ENCODE results near the gene EQTN.
"Not testable (repeated sequence)": the region's sequence is repeated elsewhere in the genome, so short reads cannot be mapped to it uniquely, and the experiment has no call there.

EQTN gene

DNA sequence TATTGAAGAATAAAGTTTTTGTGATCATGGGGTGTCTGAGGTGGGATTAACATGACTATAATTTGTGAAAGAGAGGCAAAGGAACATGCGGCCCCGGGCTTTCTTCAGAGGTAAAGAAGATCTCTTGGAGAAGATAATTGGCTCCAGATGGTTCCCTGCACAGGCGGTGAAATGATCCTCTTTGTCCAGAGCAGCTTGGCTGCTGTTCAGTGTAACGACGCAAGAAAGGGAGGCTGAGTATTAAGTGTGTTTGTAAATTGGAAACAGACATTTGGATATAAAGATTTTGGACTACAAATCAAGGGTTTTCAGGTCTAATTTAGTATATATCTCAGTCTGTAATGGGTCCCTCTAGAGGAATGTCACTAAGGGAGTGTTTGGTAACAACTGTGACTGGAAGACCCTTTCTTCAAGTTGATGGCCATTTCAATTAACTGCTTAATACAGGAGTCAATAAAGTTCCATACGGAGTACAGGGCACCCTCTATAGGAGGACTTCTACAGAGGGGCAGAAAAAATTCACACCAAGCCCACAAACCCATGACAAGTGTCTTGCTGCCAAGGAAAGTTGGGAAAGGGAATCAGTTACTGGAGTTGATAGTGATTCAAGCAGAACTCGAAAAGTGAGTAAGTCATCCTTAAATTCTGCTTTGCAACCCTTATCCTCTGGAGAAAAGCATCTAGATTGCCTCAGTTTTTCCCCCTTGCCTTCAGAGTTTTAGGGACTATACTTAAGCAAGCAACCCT is 4.1 kb downstream of the EQTN start:
- DNase-seq: no peak

DNA sequence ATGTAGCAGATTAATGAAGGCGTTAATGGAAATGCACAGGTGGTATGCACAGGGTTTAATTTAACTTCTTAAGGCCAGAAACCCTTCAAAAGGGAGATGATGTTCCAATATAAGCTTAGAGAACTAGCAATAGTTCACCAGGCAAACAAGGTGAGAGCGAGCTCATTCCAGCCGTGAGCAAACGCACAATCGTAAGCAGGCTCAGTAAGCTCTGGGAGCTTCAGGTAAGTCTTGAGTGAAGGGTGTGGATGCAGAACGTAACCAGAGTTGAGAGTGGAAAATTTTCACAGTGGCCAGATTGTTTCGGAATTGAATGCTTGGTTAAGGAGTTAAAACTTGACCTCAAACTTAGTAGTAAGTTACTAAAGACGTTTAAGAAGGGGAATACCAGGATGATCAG is 5.7 kb downstream of the EQTN start:
- no peak for DNase-seq

DNA sequence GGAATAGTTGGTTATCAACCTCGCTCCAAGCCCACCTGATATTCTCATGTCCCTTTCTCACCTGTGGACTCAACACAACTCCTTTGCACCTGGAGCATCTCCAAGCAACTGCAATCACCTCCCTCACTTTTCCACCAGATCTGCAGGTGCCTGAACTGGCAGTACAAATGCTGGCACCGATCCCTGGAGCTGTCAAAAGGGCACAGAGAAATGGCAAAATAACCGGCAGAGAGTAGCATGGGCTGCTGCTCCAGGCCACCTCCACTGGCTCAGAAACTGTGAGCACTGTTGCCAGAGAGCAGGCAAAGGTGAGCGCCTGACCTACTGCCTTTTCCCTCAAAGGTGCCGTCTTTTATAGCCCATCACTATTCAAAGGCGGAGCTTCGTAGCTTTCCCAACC is 14.7 kb downstream of the EQTN start:
- DNase-seq: no peak

DNA sequence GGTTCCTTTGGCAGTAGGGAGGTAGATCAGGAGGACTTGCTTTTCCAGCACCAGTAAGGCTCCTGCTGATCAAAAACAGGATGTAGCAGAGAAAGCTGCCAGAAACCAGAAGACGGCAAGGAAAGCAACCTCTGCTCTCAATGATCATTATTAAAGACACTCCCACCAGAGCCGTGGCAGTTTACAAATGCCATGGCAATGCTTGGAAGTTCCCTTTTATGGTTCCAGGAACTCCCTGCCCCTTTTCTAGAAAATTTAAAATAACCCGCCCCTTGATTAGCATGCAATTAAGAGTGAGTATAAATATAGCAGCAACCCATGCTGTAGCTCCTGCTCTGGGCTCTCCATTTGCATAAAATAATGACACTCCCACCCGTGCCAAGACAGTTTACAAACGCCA is 16.1 kb downstream of the EQTN start:
- DNase-seq: no peak

DNA sequence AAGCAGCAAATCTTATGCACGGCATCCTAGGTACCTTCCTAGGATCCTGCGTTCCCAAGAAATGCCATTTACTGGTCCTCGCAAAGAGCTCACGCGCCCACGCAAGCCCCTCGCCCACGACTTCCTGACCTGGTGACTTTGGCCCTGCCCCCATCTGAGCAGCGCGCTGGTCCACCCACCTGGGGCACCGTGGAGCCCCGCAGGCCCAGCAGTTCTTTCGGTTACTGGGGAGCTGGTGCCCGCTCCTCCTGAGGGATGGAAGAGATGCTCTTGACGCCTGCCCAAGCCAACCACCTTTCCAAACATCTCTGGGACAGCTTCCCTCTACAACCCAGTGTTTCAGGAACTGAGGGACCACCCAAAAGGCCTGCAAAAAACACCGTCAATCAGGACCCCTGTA is 16.7 kb downstream of the EQTN start:
- no peak for DNase-seq

DNA sequence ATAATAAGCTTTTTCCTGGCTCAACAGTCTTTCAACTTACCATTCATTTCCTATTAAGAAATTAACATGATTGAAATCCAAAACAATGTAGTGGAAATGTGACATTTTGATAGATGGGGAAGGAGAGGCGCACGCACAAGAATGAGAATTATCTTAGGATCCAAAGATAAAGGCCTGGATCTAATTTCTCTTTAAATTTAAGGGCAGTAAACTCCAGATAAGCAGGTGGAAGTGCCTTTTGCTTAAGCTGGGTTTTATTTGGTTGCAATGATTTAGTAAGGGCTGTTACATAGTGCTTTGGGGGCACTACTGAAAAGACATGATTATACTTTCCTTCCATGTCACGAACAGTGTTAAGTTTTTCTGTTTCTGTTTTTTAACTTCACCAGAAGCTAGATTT is 17.3 kb downstream of the EQTN start:
- no peak for DNase-seq

DNA sequence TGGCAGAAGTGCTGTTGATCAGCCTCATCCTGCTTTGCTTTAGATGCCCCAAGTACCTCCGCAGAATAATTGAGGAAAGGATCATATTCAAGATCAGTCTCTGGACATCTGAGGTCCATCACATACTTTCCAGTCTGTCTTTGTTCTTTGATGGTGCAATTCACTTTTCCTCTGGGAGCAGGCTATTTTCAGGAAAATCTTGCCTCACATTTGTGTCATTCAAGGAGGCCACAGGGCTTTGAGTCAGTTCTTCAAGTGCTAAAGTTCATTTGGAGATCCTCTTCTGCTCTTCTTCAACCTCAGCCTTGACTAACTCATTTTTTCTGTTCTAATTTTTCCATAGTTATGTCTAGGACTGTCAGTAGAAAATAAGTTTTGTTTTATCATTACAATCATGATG is 18.6 kb downstream of the EQTN start:
- DNase-seq: no peak

DNA sequence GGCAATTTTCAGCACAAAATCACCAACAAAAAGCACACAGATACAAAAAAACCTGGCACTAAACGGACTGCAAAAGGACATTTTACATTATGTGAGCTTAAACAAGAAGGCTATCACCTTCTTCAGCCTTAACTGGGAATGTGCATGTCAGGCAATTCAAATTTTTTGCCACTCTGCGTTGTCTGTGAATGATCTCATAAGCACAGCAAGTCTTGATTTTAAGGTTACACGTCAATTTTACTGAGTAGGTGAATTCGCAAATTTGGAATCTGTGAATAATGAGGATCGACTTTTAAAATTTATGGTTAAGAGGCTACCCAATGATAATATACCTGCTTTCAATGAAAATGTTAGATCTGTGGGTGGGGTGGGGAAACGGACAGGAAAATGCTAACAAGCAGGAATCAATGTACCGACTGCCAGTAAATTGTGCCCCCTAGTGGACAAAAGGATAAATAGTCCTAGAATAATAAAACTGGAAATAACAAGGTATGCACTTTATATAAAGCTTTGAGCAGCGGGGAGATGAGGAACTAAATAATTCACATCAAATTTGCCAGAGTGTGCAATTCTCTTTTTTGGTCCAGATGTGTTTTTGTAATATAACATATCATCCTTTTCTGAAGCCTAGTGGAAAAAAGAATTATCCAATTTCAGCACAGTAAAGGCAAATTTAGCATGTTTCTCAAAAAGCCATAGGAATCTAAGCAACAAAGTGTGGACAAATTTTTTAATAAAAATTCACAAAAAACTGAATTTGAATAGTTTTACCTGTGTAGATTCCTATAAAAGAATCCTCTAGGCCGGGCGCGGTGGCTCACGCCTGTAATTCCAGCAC is 20.5 kb downstream of the EQTN start:
- peak; percentile 76 for DNase-seq

DNA sequence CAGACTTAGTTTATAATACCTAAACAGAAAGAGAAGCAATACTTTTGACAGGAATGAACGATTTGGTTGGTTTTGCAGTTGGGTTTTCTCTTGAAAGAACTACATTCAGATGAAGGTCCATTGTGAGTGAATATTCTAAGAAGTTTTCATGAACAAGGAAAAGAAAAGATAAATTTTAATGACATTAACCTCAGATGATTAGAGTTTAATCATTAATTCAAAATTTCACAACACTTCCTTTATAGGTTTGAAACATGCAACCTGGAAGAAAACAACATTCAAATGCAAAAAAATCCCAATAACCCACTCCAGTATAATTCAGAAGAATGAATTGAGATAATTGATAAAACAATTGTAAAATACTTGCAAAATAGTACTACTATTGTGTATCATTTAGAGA is 23.8 kb downstream of the EQTN start:
- no peak for DNase-seq

DNA sequence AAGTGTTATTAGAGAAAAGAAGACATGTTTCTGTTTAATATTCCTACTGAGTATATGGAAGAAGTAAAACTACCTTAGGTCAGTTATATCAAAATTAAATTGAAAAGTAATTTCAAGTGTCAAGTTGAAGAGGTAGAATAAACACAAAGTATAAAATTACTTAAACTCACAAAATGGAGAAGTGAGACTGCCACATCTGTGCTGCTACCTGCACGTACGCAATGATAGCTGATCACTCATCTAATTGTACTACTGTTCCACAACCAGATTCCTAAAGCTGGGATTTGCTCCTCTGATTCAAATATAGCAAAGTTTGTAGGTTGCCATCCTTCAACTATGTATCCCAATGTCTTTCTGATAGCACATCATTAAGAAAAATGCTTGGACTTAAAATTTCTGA is 24.8 kb downstream of the EQTN start:
- DNase-seq: no peak

DNA sequence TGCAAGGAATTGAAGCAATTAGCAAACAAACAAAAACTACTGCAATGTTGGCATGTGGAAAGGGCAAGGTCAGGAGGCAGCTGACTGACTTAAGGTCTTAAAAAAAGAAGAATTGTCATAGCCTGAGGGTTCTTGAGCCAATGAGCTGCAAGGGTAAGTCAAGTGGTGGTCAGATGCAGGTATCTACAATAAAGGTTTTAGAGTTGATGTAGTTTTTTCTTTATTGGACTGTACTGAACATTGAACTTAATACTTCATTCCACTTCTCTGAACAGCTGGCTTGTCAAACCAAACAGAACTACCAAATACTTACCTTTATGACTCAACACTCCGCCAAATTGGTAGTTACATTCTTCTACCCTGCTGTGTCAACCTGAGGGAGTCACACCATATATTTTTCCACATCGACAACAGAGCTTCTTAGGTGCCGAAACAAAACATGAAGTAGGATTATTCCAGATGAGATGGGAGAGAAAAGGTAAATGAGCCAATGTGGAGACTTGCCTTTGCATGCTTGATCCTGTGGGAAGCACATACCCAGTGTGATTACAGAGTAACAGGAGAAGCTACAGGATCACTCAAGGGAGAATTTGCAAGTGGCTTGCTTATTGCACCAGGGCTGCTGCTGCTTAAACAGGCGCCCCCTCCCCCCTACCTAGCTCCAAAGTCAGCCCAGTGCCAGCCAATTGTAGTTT is 35.3 kb downstream of the EQTN start:
- no peak for DNase-seq

DNA sequence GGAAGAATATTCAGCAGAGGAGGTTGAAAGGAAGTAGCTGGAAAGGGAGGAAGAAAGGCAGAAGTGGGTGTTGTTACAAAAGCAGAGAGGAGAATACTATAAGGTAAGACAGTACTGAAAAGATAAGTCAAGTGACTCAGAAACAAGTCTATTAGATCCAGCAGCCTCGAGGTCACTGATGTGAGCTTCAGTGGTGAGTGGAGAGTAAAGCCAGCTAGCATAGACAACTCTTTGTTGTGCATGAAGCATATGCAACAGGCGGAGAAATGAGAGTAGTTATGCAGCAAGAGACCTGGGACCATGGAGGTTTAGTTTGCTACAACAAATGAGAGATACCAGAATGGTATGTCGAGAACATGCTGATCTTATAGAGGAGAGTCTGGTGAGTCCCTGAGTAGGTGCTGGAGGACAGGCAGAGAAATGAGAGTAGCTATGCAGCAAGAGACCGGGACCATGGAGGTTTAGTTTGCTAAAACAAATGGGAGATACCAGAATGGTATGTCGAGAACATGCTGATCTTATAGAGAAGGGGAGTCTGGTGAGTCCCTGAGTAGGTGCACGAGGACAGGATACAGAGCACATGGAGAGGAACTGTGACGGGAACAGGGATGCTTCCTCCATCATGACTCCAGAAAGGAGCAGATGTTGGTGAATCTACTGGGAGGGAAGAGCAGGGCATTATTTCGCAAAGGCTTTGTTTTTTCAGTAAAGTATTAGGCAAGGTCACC is 36.0 kb downstream of the EQTN start:
- DNase-seq: no peak

DNA sequence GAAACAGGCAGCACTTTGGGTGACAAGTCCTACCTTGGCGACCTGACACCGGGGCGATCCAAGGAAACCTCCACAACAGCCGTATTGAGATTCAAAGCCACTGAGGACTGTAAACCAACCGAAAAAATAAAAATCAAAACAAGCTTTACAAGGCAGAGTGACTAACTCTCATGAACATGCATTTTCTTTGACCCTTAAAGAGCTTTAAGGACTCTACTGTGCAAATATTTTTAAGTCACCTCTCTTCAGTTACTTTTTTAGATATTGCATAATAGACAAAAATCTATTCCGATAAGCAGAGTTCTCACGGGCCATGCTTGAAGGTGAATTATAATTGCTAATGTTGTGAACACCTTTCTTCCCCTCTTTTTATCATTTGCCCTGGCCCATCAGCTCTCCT is 38.3 kb downstream of the EQTN start:
- DNase-seq: no peak

DNA sequence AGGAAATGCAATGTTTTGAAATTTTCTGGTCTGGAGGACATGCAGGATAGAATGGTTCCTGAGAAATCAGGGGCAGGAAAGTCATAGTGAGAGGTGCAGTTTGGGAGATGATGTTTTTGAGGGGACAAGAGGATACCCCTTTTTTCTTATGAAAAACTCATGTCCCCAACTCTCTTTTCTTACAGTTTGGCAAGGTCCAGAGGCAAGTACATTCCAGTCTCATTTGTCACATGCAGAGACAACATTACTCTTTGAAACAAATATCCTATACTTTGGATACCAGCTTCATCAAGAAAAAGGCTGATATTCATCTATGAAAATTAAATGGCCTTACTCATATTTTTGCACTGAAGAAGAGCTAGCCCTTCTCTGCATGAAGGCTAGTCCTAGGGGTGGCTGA is 48.2 kb downstream of the EQTN start:
- DNase-seq: no peak

DNA sequence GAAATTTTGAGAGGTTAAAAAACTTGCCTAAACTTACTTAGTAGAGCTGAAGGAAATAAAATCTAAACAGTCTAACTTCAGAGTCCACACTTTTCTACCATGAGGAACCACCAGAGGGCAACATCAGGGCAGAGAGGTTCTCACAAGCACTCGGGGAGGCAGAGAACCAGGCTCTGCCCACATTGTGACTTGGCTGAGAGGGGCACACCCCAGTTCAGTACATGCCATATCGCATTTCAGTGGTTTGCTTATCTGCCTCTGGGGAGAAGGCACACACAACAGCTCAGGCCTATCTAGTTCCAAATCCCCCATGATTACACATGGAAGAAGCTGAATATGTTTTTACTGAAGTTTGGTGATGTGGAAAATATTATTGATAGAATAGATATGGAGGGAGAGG is 49.2 kb downstream of the EQTN start:
- DNase-seq: no peak

DNA sequence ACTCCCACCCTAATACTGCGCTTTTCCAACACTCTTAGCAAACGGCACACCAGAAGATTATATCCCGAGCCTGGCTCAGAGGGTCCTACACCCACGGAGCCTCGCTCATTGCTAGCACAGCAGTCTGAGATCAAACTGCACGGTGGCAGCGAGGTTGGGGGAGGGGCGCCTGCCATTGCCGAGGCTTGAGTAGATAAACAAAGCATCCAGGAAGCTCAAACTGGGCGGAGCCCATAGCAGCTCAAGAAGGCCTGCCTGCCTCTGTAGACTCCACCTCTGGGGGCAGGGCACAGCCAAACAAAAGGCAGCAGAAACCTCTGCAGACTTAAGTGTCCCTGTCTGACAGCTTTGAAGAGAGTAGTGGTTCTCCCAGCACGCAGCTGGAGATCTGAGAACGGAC is 57.3 kb downstream of the EQTN start:
- DNase-seq: not testable (repeated sequence)
